HEK293 (cell line): Measurements from ENCODE around the gene ZFP36.
A peak's percentile ranks its signal among the peaks of the same experiment; 100 is the strongest.

ENCODE experiments used
- CTCF ChIA-PET: fragments of 350-600 bp; formaldehyde crosslinking; extraction: SDS; loops from one replicate; lab custom pipeline; 2021; ENCODE audit warnings: antibody characterized with exemption; lab: Yijun Ruan, JAX
- POLR2A ChIA-PET: fragments of 300-600 bp; formaldehyde crosslinking; extraction: SDS; loops from one replicate; lab custom pipeline; 2020; ENCODE audit warnings: antibody characterized with exemption, inconsistent platforms; lab: Yijun Ruan, JAX
- H3K27ac ChIP-seq: fragments of 200-500 bp; sonication (Bioruptor generic); 2 replicates; pipeline ENCODE4 v1.5.1; 2014; ENCODE audit warnings: low read depth, low read length, control low read depth, inconsistent platforms; ENCODE audit errors: extremely low read depth
- H3K36me3 ChIP-seq, 2 experiments: fragments of 200-500 bp in 1 of 2; sonication (Bioruptor generic) in 1 of 2; 1 replicate in 1 of 2; 2 replicates in 1 of 2; pipeline ENCODE4 v1.5.1; 2014 to 2017; ENCODE audit warnings: inconsistent platforms in 2 of 2, low read length in 2 of 2; ENCODE audit not compliant: control insufficient read depth in 2 of 2, insufficient read depth in 1 of 2
- H3K4me1 ChIP-seq: fragments of 200-500 bp; sonication (Bioruptor generic); 2 replicates; pipeline ENCODE4 v1.5.1; 2014; ENCODE audit warnings: mild to moderate bottlenecking, low read length, inconsistent platforms; ENCODE audit not compliant: control insufficient read depth, insufficient read depth
- H3K4me3 ChIP-seq: 2 replicates; pipeline ENCODE4 v1.5.1; 2011; ENCODE audit warnings: low read depth, mild to moderate bottlenecking, control low read depth, low read length, moderate library complexity
- H3K9me3 ChIP-seq: fragments of 200-500 bp; sonication (Bioruptor generic); 2 replicates; pipeline ENCODE4 v1.5.1; 2014; ENCODE audit warnings: low read depth, low read length, inconsistent platforms; ENCODE audit not compliant: control insufficient read depth, insufficient read depth
- BCL6B ChIP-seq: fragments of 450-650 bp; formaldehyde crosslinking; IDR thresholded peaks from 2 replicates; pipeline ENCODE4 v1.5.1; 2017; ENCODE audit warnings: missing biosample characterization, missing genetic modification characterization
- CTCF ChIP-seq: fragments of 450-650 bp; formaldehyde crosslinking; IDR thresholded peaks from 2 replicates; pipeline ENCODE4 v1.5.1; 2016; ENCODE audit warnings: missing biosample characterization, missing genetic modification characterization
- GLIS1 ChIP-seq: fragments of 450-650 bp; formaldehyde crosslinking; IDR thresholded peaks from 2 replicates; pipeline ENCODE4 v1.5.1; 2016; ENCODE audit warnings: missing biosample characterization, missing genetic modification characterization
- GLIS2 ChIP-seq: fragments of 450-650 bp; formaldehyde crosslinking; IDR thresholded peaks from 2 replicates; pipeline ENCODE4 v1.5.1; 2016; ENCODE audit warnings: missing biosample characterization, missing genetic modification characterization
- HOXC10 ChIP-seq: sonication (generic); formaldehyde crosslinking; IDR thresholded peaks from 2 replicates; pipeline ENCODE4 v1.8.1; 2023; ENCODE audit warnings: mild to moderate bottlenecking, missing genetic modification reagents
- OSR2 ChIP-seq: fragments of 450-650 bp; formaldehyde crosslinking; IDR thresholded peaks from 2 replicates; pipeline ENCODE4 v1.5.1; 2016; ENCODE audit warnings: missing biosample characterization, missing genetic modification characterization
- SALL2 ChIP-seq: fragments of 450-650 bp; formaldehyde crosslinking; IDR thresholded peaks from 2 replicates; pipeline ENCODE4 v1.5.0; 2017; ENCODE audit warnings: missing biosample characterization, mild to moderate bottlenecking, missing genetic modification characterization, borderline replicate concordance
- ZBTB11 ChIP-seq: fragments of 450-650 bp; formaldehyde crosslinking; conservative IDR thresholded peaks from 2 replicates; pipeline ENCODE4 v1.5.1; 2016; ENCODE audit warnings: low read depth, missing biosample characterization, missing genetic modification characterization
- ZBTB17 ChIP-seq: fragments of 450-650 bp; formaldehyde crosslinking; IDR thresholded peaks from 2 replicates; pipeline ENCODE4 v1.5.1; 2016; ENCODE audit warnings: missing biosample characterization, missing genetic modification characterization
- ZNF121 ChIP-seq: fragments of 450-650 bp; formaldehyde crosslinking; IDR thresholded peaks from 2 replicates; pipeline ENCODE4 v1.5.1; 2016; ENCODE audit warnings: missing biosample characterization, missing genetic modification characterization
- ZNF146 ChIP-seq: fragments of 450-650 bp; formaldehyde crosslinking; IDR thresholded peaks from 2 replicates; pipeline ENCODE4 v1.5.1; 2016; ENCODE audit warnings: missing biosample characterization, missing genetic modification characterization
- ZNF174 ChIP-seq: fragments of 450-650 bp; formaldehyde crosslinking; IDR thresholded peaks from 2 replicates; pipeline ENCODE4 v1.5.0; 2017; ENCODE audit warnings: missing biosample characterization, mild to moderate bottlenecking, missing genetic modification characterization
- ZNF2 ChIP-seq: fragments of 450-650 bp; formaldehyde crosslinking; IDR thresholded peaks from 2 replicates; pipeline ENCODE4 v1.5.1; 2016; ENCODE audit warnings: missing biosample characterization, missing genetic modification characterization
- ZNF423 ChIP-seq: fragments of 450-650 bp; formaldehyde crosslinking; IDR thresholded peaks from 2 replicates; pipeline ENCODE4 v1.5.1; 2016; ENCODE audit warnings: missing biosample characterization, missing genetic modification characterization
- ZNF544 ChIP-seq: fragments of 450-650 bp; formaldehyde crosslinking; IDR thresholded peaks from 2 replicates; pipeline ENCODE4 v1.5.0; 2017; ENCODE audit warnings: missing biosample characterization, missing genetic modification characterization
- ZNF585B ChIP-seq: fragments of 450-650 bp; formaldehyde crosslinking; IDR thresholded peaks from 2 replicates; pipeline ENCODE4 v1.5.1; 2016; ENCODE audit warnings: missing biosample characterization, missing genetic modification characterization
- ZNF600 ChIP-seq: fragments of 450-650 bp; formaldehyde crosslinking; IDR thresholded peaks from 2 replicates; pipeline ENCODE4 v1.5.1; 2016; ENCODE audit warnings: missing biosample characterization, missing genetic modification characterization
- ZNF623 ChIP-seq: fragments of 450-650 bp; formaldehyde crosslinking; IDR thresholded peaks from 2 replicates; pipeline ENCODE4 v1.5.1; 2016; ENCODE audit warnings: missing biosample characterization, missing genetic modification characterization
- ZNF645 ChIP-seq: fragments of 450-650 bp; formaldehyde crosslinking; IDR thresholded peaks from 2 replicates; pipeline ENCODE4; 2016; ENCODE audit warnings: missing biosample characterization, missing genetic modification characterization
- ZNF658 ChIP-seq: fragments of 450-650 bp; formaldehyde crosslinking; IDR thresholded peaks from 2 replicates; pipeline ENCODE4; 2016; ENCODE audit warnings: missing biosample characterization, missing genetic modification characterization
- ZNF777 ChIP-seq: fragments of 450-650 bp; formaldehyde crosslinking; IDR thresholded peaks from 2 replicates; pipeline ENCODE4 v1.5.1; 2017; ENCODE audit warnings: missing biosample characterization, missing genetic modification characterization, borderline replicate concordance
- TF ChIP-seq, protein P1 (sequence below): fragments of 450-650 bp; formaldehyde crosslinking; IDR thresholded peaks from 2 replicates; pipeline ENCODE4 v1.5.1; 2016; ENCODE audit warnings: missing biosample characterization, missing genetic modification characterization

ZFP36 gene

DNA sequence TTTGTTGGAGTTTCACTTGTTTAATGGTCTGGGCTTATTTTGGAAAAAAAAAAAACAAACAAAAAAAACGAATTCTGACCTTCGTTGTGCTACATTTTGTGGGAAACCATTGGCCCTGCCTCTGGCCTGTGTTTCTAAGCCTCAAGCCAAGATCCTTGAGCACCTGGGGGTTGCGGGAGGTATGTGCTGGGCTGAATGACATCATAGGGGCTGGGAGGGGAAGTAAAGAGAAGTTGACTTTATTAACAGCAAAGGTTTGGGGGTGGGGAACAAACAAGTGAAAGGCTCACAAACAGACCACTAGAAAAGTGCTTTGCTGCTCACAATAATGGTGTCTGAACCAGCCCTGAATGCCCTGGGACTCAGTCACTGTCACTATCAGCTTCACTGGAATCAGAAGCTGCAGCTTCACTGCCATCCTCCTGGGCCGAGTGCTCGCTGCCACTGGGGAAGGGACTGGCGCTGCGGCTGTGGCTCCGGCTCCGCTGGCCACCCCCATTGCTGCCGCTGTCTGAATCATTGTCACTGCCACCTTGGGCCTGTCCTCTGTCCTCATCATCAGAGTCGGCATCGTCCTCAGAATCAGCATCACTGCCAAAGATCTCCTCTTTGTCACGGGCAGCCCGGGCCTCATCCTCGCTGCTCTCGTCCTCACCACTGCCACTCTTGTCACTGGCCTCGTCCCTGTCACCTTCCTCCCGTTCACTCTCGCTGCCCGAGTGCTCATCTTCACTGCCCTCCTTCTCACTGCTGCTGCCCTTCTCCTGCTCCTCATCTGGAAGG is 20.8 kb upstream of the ZFP36 start (continued):
- TF ChIP-seq ZNF645 = no peak
- TF ChIP-seq ZNF174 (tag by site-specific recombination) = no peak
- TF ChIP-seq, protein P1, sequence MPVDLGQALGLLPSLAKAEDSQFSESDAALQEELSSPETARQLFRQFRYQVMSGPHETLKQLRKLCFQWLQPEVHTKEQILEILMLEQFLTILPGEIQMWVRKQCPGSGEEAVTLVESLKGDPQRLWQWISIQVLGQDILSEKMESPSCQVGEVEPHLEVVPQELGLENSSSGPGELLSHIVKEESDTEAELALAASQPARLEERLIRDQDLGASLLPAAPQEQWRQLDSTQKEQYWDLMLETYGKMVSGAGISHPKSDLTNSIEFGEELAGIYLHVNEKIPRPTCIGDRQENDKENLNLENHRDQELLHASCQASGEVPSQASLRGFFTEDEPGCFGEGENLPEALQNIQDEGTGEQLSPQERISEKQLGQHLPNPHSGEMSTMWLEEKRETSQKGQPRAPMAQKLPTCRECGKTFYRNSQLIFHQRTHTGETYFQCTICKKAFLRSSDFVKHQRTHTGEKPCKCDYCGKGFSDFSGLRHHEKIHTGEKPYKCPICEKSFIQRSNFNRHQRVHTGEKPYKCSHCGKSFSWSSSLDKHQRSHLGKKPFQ (tag by site-specific recombination) = no peak
- TF ChIP-seq ZNF600 (tag by site-specific recombination) = peak; percentile 69; the same call in 1 of the 2 replicates
- no peak for TF ChIP-seq CTCF (tag by site-specific recombination)
- no peak for TF ChIP-seq ZNF544

DNA sequence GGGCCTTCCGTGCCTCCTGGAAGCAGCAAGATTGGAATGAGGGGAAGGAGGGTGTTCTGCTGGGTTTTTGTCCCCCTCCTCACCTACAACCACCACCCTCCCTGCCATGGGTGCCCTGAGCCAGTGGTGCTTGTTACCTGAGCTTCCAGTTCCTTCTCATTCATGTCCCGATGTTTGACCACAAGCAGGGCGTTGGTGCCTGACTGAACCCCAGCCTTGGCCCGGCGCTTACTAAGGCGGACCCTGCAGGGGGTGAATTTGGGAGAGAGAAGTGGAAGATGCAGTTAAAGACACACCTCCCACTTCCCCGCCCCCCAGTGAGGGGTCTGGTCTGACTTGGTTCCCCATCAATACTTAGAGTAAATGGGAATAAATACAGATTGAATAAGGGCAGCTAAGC is 20.1 kb upstream of the ZFP36 start:
- Histone ChIP-seq H3K9me3 (no peaks in the 10 kb centered on the region), H3K4me3 (no peak overlapping the region), H3K4me1 (peaks cover 17% of the 10 kb centered on the region), H3K36me3 (peaks cover 80 to 82% of the 10 kb centered on the region in 2 experiments), H3K27ac (peak overlapping the region; percentile 11; the same call in 1 of the 2 replicates)
- TF ChIP-seq ZNF146 (tag by site-specific recombination) = no peak
- no peak for TF ChIP-seq ZNF585B (tag by site-specific recombination)
- peak; percentile 14; the same call in 1 of the 2 replicates for TF ChIP-seq GLIS1
- ChIA-PET CTCF (interaction anchor here (0.8 to 1.1 kb wide), 2 partner anchors 25 to 28 kb away, joined by 3 read pairs; no protein-coding TSS in a partner anchor), POLR2A (interaction anchor here (1.9 to 2.1 kb wide), 2 partner anchors 20 to 49 kb away, joined by 5 to 9 read pairs; partner anchors contain the start of genes RPS16 and ZFP36)

DNA sequence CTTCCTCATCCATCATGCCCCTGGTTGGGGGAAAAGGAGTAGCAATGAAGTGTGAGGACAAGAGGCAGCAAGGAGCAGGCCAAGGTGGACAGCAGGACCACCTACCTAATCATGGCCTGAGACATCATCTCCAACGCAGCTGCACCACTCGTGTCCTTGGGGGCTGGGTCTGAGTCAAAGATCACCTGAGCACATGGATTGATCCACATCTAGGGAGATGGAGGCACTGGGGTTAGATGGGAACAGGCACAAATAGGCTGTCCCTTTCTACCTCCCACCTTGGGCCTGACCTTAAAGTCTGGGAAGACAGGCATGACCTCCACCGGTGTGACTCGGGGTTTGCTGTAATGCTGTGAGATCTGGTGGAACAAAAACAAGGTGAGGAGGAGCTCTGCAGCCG is 18.0 kb upstream of the ZFP36 start:
- POLR2A ChIA-PET = interaction anchor here (1.4 to 5.3 kb wide), 3 partner anchors 12 to 47 kb away, joined by 6 to 175 read pairs (median 16); partner anchors contain the start of genes RPS16 and ZFP36
- H3K27ac ChIP-seq = peak overlapping the region; percentile 2; the same call in 1 of the 2 replicates
- H3K4me1 ChIP-seq = peaks cover 23% of the 10 kb centered on the region
- H3K36me3 ChIP-seq = peaks cover 66 to 73% of the 10 kb centered on the region in 2 experiments
- CTCF ChIA-PET = interaction anchor here (0.6 to 1.9 kb wide), 2 partner anchors 9 to 343 kb away, joined by 4 to 8 read pairs; no protein-coding TSS in a partner anchor
- H3K9me3 ChIP-seq = no peaks in the 10 kb centered on the region
- no peak for TF ChIP-seq BCL6B (tag by site-specific recombination)
- no peak for TF ChIP-seq ZNF423 (tag by site-specific recombination)
- no peak for TF ChIP-seq SALL2 (tag by site-specific recombination)
- no peak for TF ChIP-seq ZNF121 (tag by site-specific recombination)
- TF ChIP-seq ZBTB11 (tag by site-specific recombination) = no peak
- TF ChIP-seq ZNF777 = 0 out of 2 replicates have a peak, but pooled peaks have one; percentile 13
- no peak for TF ChIP-seq HOXC10 (CRISPR knock-in tag)
- no peak for TF ChIP-seq ZNF623
- TF ChIP-seq OSR2 (tag by site-specific recombination) = no peak
- TF ChIP-seq ZBTB17 (tag by site-specific recombination) = peak; percentile 82
- no peak for TF ChIP-seq ZNF658 (tag by site-specific recombination)
- no peak for TF ChIP-seq GLIS2 (tag by site-specific recombination)
- no peak for TF ChIP-seq ZNF2 (tag by site-specific recombination)
- H3K4me3 ChIP-seq = no peak overlapping the region
